Gastrocnemius medialis (tissue), 4 donors: ENCODE results near the gene CD300LD. TPM values are rescaled to one million over a fixed set of nuclear protein-coding genes. Genes with fewer than 3 reads are reported as not detected.
"Not testable (repeated sequence)": the region's sequence is repeated elsewhere in the genome, so short reads cannot be mapped to it uniquely, and the experiment has no call there.

ENCODE experiments used
- ATAC-seq, 2 donors: fragments of 150-250 bp; one replicate each; pipeline ENCODE4 v1.9.1; 2016
- DNase-seq, 2 donors: peaks; one replicate each; pipeline ENCODE4 v3.0.0-alpha.2; 2019
- H3K27ac ChIP-seq, 4 donors: fragments of 200-600 bp; sonication (generic); 1 replicate in 1 of 4; 2 replicates in 3 of 4; pipeline ENCODE4 v1.5.1; 2016 to 2018; ENCODE audit warnings: mild to moderate bottlenecking in 2 of 4, moderate library complexity in 1 of 4
- H3K27me3 ChIP-seq, 3 donors: fragments of 200-600 bp; sonication (generic) in 2 of 3; 1 replicate in 1 of 3; 2 replicates in 2 of 3; pipeline versions ENCODE4 v1.5.1 to v1.6.0; 2016 to 2019; ENCODE audit warnings: mild to moderate bottlenecking in 1 of 3, moderate library complexity in 1 of 3
- H3K36me3 ChIP-seq, 2 donors: fragments of 200-600 bp; sonication (generic) in 1 of 2; one replicate each; pipeline ENCODE4 v1.5.1; 2017 to 2018
- H3K4me1 ChIP-seq, 2 donors: fragments of 200-600 bp; sonication (generic) in 1 of 2; one replicate each; pipeline ENCODE4 v1.5.1; 2016 to 2017; ENCODE audit warnings: mild to moderate bottlenecking in 2 of 2
- H3K4me3 ChIP-seq, 4 donors: fragments of 200-600 bp; sonication (generic) in 3 of 4; 1 replicate in 1 of 4; 2 replicates in 3 of 4; pipeline ENCODE4 v1.5.1; 2016 to 2019; ENCODE audit warnings: mild to moderate bottlenecking in 2 of 4
- H3K9me3 ChIP-seq, 3 donors: fragments of 200-600 bp; sonication (generic) in 2 of 3; 1 replicate in 1 of 3; 2 replicates in 2 of 3; pipeline ENCODE4 v1.5.1; 2016 to 2019
- POLR2A ChIP-seq, 2 donors: fragments of 450-650 bp; IDR thresholded peaks; one replicate each; pipeline ENCODE4 v1.6.1; 2017; ENCODE audit warnings: antibody characterized with exemption in 2 of 2, mild to moderate bottlenecking in 2 of 2, moderate library complexity in 2 of 2
- in situ Hi-C, 4 donors: fragments of 200-750 bp; cut with MboI; loops; one replicate each; pipeline versions ENCODE4 v1.15.0 to v1.8.0; 2017; ENCODE audit warnings: low sequenced_read_pairs in 4 of 4
- intact Hi-C: fragments of 100-400 bp; cut with DNase I; formaldehyde crosslinking; loops from one replicate; pipeline ENCODE4 v1.15.1; 2023; ENCODE audit warnings: low total_unique reads
- total RNA-seq, 4 donors: library from RNA; depleted of rRNA; stranded (reverse); fragments of >200 nt; gene quantifications; one replicate each; pipeline versions ENCODE4 v1.1.0 to v1.2.3, GENCODE V29; 2016
- TF ChIP-seq, protein P1 (sequence below), 5 experiments: fragments of 450-650 bp in 3 of 5; fragments of 200-600 bp in 2 of 5; sonication (generic) in 2 of 5; IDR thresholded peaks in 4 of 5; conservative IDR thresholded peaks in 1 of 5; 1 replicate in 4 of 5; 2 replicates in 1 of 5; pipeline ENCODE4 v1.5.1; 2016 to 2019; ENCODE audit warnings: antibody characterized with exemption in 5 of 5, mild to moderate bottlenecking in 3 of 5, moderate library complexity in 3 of 5

CD300LD gene
- total RNA-seq, 4 donors from 2014 or later = not detected

DNA sequence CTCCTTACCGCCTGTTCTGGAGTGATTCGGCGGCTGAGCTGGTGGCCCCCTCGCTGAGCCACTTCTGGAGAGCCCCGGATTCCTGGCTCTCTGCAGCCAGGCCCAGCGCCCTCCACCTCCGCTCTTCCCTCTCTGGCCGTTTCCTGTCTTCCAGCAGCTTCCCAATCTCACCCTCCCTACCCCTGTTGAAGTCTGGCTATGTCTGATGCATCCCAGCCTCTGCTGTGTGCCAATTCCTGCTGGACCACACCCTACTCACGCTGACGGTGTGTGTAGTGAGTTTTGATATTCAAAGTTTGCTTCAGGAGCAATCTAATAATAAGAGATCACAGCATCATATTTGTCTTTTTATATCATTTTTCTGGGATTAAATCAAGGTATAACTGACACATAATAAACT, 9.4 kb downstream of the CD300LD start:
- Histone ChIP-seq H3K27me3 (no peaks in the 10 kb centered on the region), H3K9me3 (no peaks in the 10 kb centered on the region), H3K4me1 (no peaks in the 10 kb centered on the region), H3K4me3 (no peak overlapping the region), H3K27ac (no peak overlapping the region), H3K36me3 (no peaks in the 10 kb centered on the region)
- in situ Hi-C loops = no loop called here
- intact Hi-C loops = no loop called here
- ATAC-seq (no peak), DNase-seq (no peak)
- TF ChIP-seq, protein P1, sequence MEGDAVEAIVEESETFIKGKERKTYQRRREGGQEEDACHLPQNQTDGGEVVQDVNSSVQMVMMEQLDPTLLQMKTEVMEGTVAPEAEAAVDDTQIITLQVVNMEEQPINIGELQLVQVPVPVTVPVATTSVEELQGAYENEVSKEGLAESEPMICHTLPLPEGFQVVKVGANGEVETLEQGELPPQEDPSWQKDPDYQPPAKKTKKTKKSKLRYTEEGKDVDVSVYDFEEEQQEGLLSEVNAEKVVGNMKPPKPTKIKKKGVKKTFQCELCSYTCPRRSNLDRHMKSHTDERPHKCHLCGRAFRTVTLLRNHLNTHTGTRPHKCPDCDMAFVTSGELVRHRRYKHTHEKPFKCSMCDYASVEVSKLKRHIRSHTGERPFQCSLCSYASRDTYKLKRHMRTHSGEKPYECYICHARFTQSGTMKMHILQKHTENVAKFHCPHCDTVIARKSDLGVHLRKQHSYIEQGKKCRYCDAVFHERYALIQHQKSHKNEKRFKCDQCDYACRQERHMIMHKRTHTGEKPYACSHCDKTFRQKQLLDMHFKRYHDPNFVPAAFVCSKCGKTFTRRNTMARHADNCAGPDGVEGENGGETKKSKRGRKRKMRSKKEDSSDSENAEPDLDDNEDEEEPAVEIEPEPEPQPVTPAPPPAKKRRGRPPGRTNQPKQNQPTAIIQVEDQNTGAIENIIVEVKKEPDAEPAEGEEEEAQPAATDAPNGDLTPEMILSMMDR (IDR thresholded peaks at IDR 0.05 in 4 of 5, conservative IDR thresholded peaks at IDR 0.05 in 1 of 5) = no peak
- no peak for TF ChIP-seq POLR2A (IDR thresholded peaks at IDR 0.05)

DNA sequence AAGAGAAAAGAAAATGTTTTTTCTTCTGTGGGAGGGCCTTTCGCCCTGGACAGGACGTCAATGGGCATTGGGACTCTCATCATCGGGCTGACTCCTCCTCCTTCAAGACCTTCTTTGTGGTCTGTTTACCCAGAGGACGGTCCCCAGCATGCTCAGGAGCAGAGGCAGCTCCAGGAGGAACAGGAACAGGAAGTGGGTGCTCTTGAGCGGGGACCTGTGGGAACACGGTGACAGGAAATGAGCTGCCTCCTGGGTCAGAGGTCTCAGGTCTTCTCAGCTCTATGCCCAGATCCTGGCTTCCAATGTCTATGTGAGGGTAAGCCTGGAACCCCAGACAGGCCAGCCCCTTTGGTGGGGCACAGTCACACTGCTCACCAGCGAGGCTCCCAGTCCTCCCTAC, 12.2 kb downstream of the CD300LD start:
- in situ Hi-C loops = no loop called here
- no peak for DNase-seq
- Histone ChIP-seq H3K4me3 (no peak overlapping the region), H3K27me3 (no peaks in the 10 kb centered on the region), H3K4me1 (no peaks in the 10 kb centered on the region), H3K36me3 (no peaks in the 10 kb centered on the region), H3K27ac (no peak overlapping the region), H3K9me3 (no peaks in the 10 kb centered on the region)
- ATAC-seq = no peak
- intact Hi-C loops = no loop called here
- TF ChIP-seq, protein P1 (IDR thresholded peaks at IDR 0.05 in 4 of 5, conservative IDR thresholded peaks at IDR 0.05 in 1 of 5) = no peak
- TF ChIP-seq POLR2A (IDR thresholded peaks at IDR 0.05) = no peak

GRCh38 chr17:74578979-74579378, 13.1 kb downstream of the CD300LD start:
- no peaks in the 10 kb centered on the region for H3K27me3 ChIP-seq
- H3K4me3 ChIP-seq = no peak overlapping the region
- in situ Hi-C loops = no loop called here
- H3K36me3 ChIP-seq = no peaks in the 10 kb centered on the region
- no peaks in the 10 kb centered on the region for H3K4me1 ChIP-seq
- TF ChIP-seq, protein P1 (IDR thresholded peaks at IDR 0.05 in 4 of 5, conservative IDR thresholded peaks at IDR 0.05 in 1 of 5) = no peak
- TF ChIP-seq POLR2A (IDR thresholded peaks at IDR 0.05) = no peak
- DNase-seq (no peak), ATAC-seq (no peak)
- H3K27ac ChIP-seq = no peak overlapping the region
- intact Hi-C loops = no loop called here
- H3K9me3 ChIP-seq = no peaks in the 10 kb centered on the region

GRCh38 chr17:74574489-74575142, 17.5 kb downstream of the CD300LD start:
- TF ChIP-seq, protein P1 (IDR thresholded peaks at IDR 0.05 in 4 of 5, conservative IDR thresholded peaks at IDR 0.05 in 1 of 5) = no peak
- TF ChIP-seq POLR2A (IDR thresholded peaks at IDR 0.05) = no peak
- Histone ChIP-seq H3K27me3 (peaks cover 0 to 5% (median 2%) of the 10 kb centered on the region in 3 donors), H3K36me3 (no peaks in the 10 kb centered on the region), H3K27ac (no peak overlapping the region), H3K4me1 (no peaks in the 10 kb centered on the region), H3K9me3 (no peaks in the 10 kb centered on the region), H3K4me3 (no peak overlapping the region)
- in situ Hi-C loops (no loop called here), intact Hi-C loops (no loop called here)
- DNase-seq (no peak), ATAC-seq (no peak)

GRCh38 chr17:74573635-74574034, 18.4 kb downstream of the CD300LD start:
- H3K27me3 ChIP-seq, H3K4me3 ChIP-seq, H3K27ac ChIP-seq, intact Hi-C loops, H3K4me1 ChIP-seq, ATAC-seq, DNase-seq, H3K36me3 ChIP-seq, H3K9me3 ChIP-seq, in situ Hi-C loops: not testable (repeated sequence)
